ENCODE data around the gene MECR.

The MECR gene

GRCh38 chr1:29193879-29194455 lies 36.8 kb downstream of the MECR start:
- Histone ChIP-seq H3K4me2 (ENCODE audit: low read length) (no peak overlapping the region), H3K27me3 (ENCODE audit: control insufficient read depth, insufficient read depth, low read length) (no peaks in the 10 kb centered on the region), H3K36me3 (ENCODE audit: insufficient read depth, low read length) (peaks cover 15% of the 10 kb centered on the region), H3K9ac (ENCODE audit: low read depth, low read length) (no peak overlapping the region), H3K4me3 (ENCODE audit: low read length) (no peak overlapping the region), H3K4me1 (ENCODE audit: control insufficient read depth, insufficient read depth, low read length) (peaks cover 18% of the 10 kb centered on the region), H3K9me3 (replicated peaks; ENCODE audit: low read length) (no peaks in the 10 kb centered on the region)

- Histone ChIP-seq H3K27me3 (ENCODE audit: control insufficient read depth, insufficient read depth, low read length) (no peaks in the 10 kb centered on the region), H3K4me1 (ENCODE audit: control insufficient read depth, insufficient read depth, low read length) (peaks cover 1% of the 10 kb centered on the region), H3K4me2 (ENCODE audit: low read length) (no peak overlapping the region), H3K9ac (ENCODE audit: low read depth, low read length) (no peak overlapping the region), H3K4me3 (ENCODE audit: low read length) (no peak overlapping the region), H3K9me3 (replicated peaks; ENCODE audit: low read length) (no peaks in the 10 kb centered on the region), H3K36me3 (ENCODE audit: insufficient read depth, low read length) (peaks cover 15% of the 10 kb centered on the region)
Measured at GRCh38 chr1:29190718-29191117, 40.0 kb downstream of the MECR start.

- Histone ChIP-seq H3K9me3 (replicated peaks; ENCODE audit: low read length) (no peaks in the 10 kb centered on the region), H3K36me3 (ENCODE audit: insufficient read depth, low read length) (no peaks in the 10 kb centered on the region), H3K27me3 (ENCODE audit: control insufficient read depth, insufficient read depth, low read length) (no peaks in the 10 kb centered on the region), H3K9ac (ENCODE audit: low read depth, low read length) (no peak overlapping the region), H3K4me2 (ENCODE audit: low read length) (no peak overlapping the region), H3K4me3 (ENCODE audit: low read length) (no peak overlapping the region), H3K4me1 (ENCODE audit: control insufficient read depth, insufficient read depth, low read length) (peaks cover 9% of the 10 kb centered on the region)
Measured at GRCh38 chr1:29186707-29187106, 44.0 kb downstream of the MECR start.

GRCh38 chr1:29186252-29186651 lies 44.5 kb downstream of the MECR start:
- Histone ChIP-seq H3K27me3 (ENCODE audit: control insufficient read depth, insufficient read depth, low read length) (no peaks in the 10 kb centered on the region), H3K36me3 (ENCODE audit: insufficient read depth, low read length) (no peaks in the 10 kb centered on the region), H3K9ac (ENCODE audit: low read depth, low read length) (no peak overlapping the region), H3K9me3 (replicated peaks; ENCODE audit: low read length) (no peaks in the 10 kb centered on the region), H3K4me2 (ENCODE audit: low read length) (no peak overlapping the region), H3K4me1 (ENCODE audit: control insufficient read depth, insufficient read depth, low read length) (peaks cover 9% of the 10 kb centered on the region), H3K4me3 (ENCODE audit: low read length) (no peak overlapping the region)

GRCh38 chr1:29183287-29183686 lies 47.4 kb downstream of the MECR start:
- Histone ChIP-seq H3K9me3 (replicated peaks; ENCODE audit: low read length) (no peaks in the 10 kb centered on the region), H3K4me1 (ENCODE audit: control insufficient read depth, insufficient read depth, low read length) (peaks cover 27% of the 10 kb centered on the region), H3K27me3 (ENCODE audit: control insufficient read depth, insufficient read depth, low read length) (no peaks in the 10 kb centered on the region), H3K36me3 (ENCODE audit: insufficient read depth, low read length) (peaks cover 14% of the 10 kb centered on the region), H3K4me2 (ENCODE audit: low read length) (no peak overlapping the region), H3K9ac (ENCODE audit: low read depth, low read length) (no peak overlapping the region), H3K4me3 (ENCODE audit: low read length) (no peak overlapping the region)

- H3K9ac ChIP-seq (ENCODE audit: low read depth, low read length) = peak within 1 kb of the TSS; percentile 100
- H3K27me3 ChIP-seq (ENCODE audit: control insufficient read depth, insufficient read depth, low read length) = no peaks in the 10 kb centered on the region
- H3K4me1 ChIP-seq (ENCODE audit: control insufficient read depth, insufficient read depth, low read length) = peaks cover 37% of the 10 kb centered on the region
- peak within 1 kb of the TSS; percentile 92 for H3K4me3 ChIP-seq (ENCODE audit: low read length)
- H3K36me3 ChIP-seq (ENCODE audit: insufficient read depth, low read length) = peaks cover 20% of the 10 kb centered on the region
- peak within 1 kb of the TSS; percentile 94 for H3K4me2 ChIP-seq (ENCODE audit: low read length)
- H3K9me3 ChIP-seq (replicated peaks; ENCODE audit: low read length) = no peaks in the 10 kb centered on the region
Measured at GRCh38 chr1:29181413-29182225, 49.1 kb downstream of the MECR start, which contains the start of gene SRSF4. Gene SRSF4, minus strand, starts transcription at chr1:29181900. Its CDS starts 148 bp downstream, at chr1:29181752.

- Histone ChIP-seq H3K4me2 (ENCODE audit: low read length) (peak overlapping the region; percentile 82), H3K4me3 (ENCODE audit: low read length) (peak overlapping the region; percentile 92), H3K4me1 (ENCODE audit: control insufficient read depth, insufficient read depth, low read length) (peaks cover 42% of the 10 kb centered on the region), H3K36me3 (ENCODE audit: insufficient read depth, low read length) (peaks cover 20% of the 10 kb centered on the region), H3K27me3 (ENCODE audit: control insufficient read depth, insufficient read depth, low read length) (no peaks in the 10 kb centered on the region), H3K9ac (ENCODE audit: low read depth, low read length) (peak overlapping the region; percentile 100), H3K9me3 (replicated peaks; ENCODE audit: low read length) (no peaks in the 10 kb centered on the region)
Measured at GRCh38 chr1:29180497-29181412, 50.0 kb downstream of the MECR start.

GRCh38 chr1:29179641-29180184 lies 51.0 kb downstream of the MECR start:
- H3K27me3 ChIP-seq (ENCODE audit: control insufficient read depth, insufficient read depth, low read length) = no peaks in the 10 kb centered on the region
- H3K9ac ChIP-seq (ENCODE audit: low read depth, low read length) = peak overlapping the region; percentile 100
- H3K4me2 ChIP-seq (ENCODE audit: low read length) = peak overlapping the region; percentile 82
- peak overlapping the region; percentile 92 for H3K4me3 ChIP-seq (ENCODE audit: low read length)
- no peaks in the 10 kb centered on the region for H3K9me3 ChIP-seq (replicated peaks; ENCODE audit: low read length)
- peaks cover 42% of the 10 kb centered on the region for H3K4me1 ChIP-seq (ENCODE audit: control insufficient read depth, insufficient read depth, low read length)
- peaks cover 20% of the 10 kb centered on the region for H3K36me3 ChIP-seq (ENCODE audit: insufficient read depth, low read length)

GRCh38 chr1:29177022-29177705 lies 53.6 kb downstream of the MECR start:
- peaks cover 35% of the 10 kb centered on the region for H3K4me1 ChIP-seq (ENCODE audit: control insufficient read depth, insufficient read depth, low read length)

GRCh38 chr1:29176576-29176975 lies 54.2 kb downstream of the MECR start:
- Histone ChIP-seq H3K4me2 (ENCODE audit: low read length) (peak overlapping the region; percentile 28), H3K27me3 (ENCODE audit: control insufficient read depth, insufficient read depth, low read length) (no peaks in the 10 kb centered on the region), H3K4me3 (ENCODE audit: low read length) (no peak overlapping the region), H3K4me1 (ENCODE audit: control insufficient read depth, insufficient read depth, low read length) (peaks cover 34% of the 10 kb centered on the region), H3K36me3 (ENCODE audit: insufficient read depth, low read length) (peaks cover 20% of the 10 kb centered on the region), H3K9ac (ENCODE audit: low read depth, low read length) (peak overlapping the region; percentile 5), H3K9me3 (replicated peaks; ENCODE audit: low read length) (no peaks in the 10 kb centered on the region)

More at GRCh38 chr1:29177022-29177705, 53.6 kb downstream of the MECR start:
- peak overlapping the region; percentile 31 for H3K4me2 ChIP-seq (ENCODE audit: low read length)
- H3K36me3 ChIP-seq (ENCODE audit: insufficient read depth, low read length) = peaks cover 20% of the 10 kb centered on the region
- no peaks in the 10 kb centered on the region for H3K9me3 ChIP-seq (replicated peaks; ENCODE audit: low read length)
- H3K27me3 ChIP-seq (ENCODE audit: control insufficient read depth, insufficient read depth, low read length) = no peaks in the 10 kb centered on the region
- no peak overlapping the region for H3K4me3 ChIP-seq (ENCODE audit: low read length)
- H3K9ac ChIP-seq (ENCODE audit: low read depth, low read length) = peak overlapping the region; percentile 5

All from skeletal muscle satellite cell (primary cell).